Hematopoietic multipotent progenitor cell treated with erythropoietin and hydrocortisone succinate and interleukin-3 and kit ligand, for 6 days (in vitro differentiated cells): ENCODE results near the gene SPACA6.
A peak's percentile ranks its signal among the peaks of the same experiment; 100 is the strongest.

Experiments
- DNase-seq: peaks from one replicate; pipeline ENCODE4 v3.0.0-alpha.2; 2015

The SPACA6 gene

DNA sequence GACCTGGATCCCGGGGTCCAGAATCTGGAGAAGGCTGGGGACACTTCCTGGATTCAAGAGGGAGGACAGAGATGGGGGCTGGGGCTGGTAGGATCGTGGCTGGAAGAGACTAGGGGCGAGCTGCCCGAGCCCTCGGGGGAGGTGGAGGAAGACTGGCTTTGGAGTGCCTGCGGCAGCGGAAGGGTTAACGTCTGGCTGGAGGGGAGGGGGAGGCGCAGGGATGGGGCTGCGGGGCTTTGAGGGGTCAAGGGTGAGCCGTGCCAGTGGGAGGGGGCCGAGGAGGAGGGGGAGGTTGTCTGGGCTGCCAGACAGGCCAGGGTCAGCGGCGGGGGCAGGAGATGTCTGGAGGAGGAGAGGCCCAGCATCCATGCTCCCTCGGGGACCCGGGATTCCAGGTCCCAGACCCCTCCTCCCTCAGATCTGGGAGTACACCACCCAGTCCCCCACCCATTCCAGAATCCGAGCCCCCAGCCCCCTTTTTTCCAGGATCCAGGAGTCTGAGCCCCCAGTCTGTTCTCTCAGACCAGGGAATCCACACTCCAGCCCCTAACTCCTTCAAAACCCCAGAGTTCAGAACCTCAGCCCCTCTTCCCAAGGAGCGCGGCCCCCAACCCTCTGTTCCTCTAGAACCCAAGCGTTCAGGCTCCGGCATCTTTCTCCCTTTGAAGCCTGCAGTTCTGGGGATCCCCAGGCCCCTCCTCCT lies 3.2 kb upstream of the SPACA6 start:
- no peak for DNase-seq

- DNase-seq: peak; percentile 49
These were observed 2.6 kb upstream of the SPACA6 start for GRCh38 chr19:51690454-51691073.

DNA sequence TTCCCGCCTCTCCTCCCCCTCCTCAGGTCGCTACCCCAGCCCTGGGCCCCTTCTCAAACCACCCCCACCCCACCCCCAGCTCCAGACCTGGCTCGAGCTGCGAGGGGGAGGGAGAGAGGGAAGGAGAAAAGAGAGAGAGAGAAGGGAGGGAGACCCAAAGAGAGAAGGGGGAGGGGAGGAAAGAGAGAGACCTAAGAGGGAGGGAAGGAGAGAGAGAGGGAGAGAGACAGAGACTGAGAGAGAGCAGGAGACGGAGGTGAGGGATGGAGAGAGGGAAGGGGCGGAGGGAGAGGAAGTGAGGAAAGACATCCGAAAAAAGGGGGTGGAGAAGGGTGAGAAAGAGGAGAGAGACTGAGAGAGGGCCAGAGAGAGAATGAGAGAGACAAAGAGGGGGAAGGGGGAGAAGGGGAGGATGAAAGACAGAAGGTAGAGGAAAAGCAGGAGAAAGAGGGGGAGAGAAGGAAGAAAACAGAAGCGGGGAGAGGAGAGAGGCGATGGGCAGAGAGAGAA lies 2.0 kb upstream of the SPACA6 start:
- DNase-seq: no peak

DNA sequence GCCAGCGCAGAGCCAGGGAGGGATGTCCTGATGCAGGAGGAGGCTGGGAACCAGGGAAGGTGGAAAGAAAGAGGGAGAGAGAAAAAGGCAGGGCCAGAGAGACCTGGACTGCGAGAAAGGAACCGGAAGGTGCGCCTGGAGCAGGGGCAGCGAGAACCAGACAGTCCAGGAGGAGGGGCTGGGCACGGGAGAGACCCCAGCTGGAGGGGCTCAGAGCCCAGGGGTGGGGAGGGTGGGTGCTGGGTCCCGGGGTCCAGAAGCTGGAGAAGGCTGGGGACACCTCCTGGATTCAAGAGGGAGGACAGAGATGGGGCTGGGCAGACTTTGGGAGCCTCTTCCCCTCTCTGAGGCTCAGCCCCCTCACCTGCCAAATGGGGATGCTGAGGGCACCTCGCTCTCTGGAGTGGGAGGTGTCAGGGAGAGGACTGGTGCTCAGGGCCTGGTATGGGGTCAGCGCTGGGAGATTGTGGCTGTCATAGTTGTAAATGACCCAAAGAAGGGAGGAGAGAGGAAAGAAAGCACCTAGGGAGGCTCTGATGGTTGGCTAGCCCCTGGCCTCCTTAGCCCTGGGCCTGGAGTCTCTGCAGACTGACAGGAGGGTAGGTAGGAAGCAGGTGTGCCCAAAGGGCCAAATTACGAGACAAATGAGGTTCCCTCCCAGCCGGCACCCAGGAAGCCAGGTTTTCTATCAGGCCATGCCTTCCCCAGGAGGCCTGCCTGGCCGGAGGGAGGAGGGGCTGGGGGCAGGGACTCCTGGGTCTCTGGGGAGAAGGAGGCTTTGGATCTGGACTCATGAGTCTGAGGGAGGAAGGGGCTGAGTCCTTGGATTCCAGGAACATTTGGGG lies 1.3 kb upstream of the SPACA6 start:
- no peak for DNase-seq

DNA sequence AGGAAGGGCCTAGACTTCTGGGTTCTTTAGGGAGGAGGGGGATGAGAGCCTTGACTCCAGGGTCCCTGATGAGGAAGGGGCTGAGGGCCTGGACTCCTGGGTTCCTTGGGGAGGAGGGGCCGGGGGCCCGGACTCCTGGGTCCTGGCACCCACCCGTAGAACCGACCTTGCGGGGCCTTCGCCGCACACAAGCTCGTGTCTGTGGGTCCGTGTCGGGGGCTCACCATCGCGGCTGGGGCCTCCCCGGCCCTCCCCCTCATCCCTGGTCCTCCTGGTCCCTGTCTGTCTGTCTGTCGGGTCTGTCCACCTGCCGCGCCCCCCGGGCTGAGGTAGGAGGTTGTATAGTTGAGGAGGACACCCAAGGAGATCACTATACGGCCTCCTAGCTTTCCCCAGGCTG lies 662 bp upstream of the SPACA6 start:
- no peak for DNase-seq

DNA sequence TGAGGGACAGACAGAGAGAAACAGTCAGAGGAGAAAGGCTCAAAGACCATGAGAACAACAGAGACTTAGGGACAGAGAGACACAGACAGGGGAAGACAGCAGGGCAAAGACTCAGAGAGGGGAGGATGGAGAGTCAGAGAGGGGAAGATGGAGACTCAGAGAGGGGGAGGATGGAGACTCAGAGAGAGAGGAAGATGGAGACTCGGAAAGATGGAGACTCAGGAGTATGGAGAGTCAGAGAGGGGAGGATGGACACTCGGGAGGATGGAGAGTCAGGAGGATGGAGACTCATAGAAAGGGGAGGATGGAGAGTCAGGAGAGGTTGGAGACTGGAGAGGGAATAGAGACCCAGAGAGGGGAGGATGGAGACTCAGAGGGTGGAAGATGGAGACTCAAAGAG lies 689 bp downstream of the SPACA6 start:
- DNase-seq: no peak

DNA sequence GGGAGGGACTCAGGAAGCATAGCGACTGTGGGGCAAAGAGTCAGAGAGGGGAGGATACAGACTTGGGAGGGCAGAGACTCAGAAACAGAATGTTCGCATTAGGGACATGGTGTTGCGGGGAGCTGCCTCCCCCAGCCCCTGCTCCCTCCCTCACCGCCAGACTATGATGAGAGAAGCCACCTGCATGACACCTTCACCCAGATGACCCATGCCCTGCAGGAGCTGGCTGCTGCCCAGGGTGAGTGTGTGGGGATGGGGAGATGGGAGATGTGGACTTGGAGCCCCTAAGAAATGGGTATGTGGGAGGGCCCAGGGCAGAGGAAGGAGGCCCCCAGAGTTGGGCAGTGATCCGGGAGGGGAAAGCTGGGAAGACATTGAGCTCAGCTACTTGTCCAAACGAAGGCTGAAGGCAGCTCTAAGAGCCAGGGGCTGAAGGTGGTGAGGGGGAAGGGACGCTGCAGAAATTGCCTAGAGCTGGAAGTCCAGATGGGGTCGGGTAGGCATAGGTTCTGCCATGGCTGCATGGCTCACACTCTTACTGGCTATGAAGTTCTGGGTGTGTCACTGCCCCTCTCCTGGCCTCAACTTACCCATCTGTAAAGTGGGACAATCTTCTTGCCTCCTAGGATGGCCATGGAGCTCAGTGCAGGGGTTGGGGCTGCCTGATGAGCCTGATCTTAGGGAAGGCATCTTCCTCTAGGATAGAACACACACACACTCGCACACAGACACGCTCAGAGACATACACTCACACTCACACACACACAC lies 1.4 kb downstream of the SPACA6 start:
- no peak for DNase-seq

DNA sequence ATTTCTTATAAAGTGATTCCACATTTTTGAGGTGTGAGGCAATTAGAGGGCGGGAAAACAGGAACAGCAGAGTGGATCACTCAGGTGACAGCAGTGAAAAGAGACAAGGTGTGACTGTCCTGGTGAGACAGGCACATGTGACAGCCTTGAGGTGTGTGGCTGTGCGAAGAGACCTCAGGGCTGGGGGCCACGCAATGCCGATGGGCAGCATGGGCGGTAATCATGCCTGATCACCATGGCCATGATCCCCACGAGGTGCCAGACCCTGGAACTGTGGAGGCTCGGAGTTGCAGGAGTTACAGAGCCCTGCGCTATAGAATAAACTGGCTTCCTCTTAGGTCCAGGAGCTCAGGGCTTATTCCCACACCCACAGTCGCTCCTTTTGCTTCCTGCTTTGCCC lies 2.0 kb downstream of the SPACA6 start:
- DNase-seq: no peak

DNA sequence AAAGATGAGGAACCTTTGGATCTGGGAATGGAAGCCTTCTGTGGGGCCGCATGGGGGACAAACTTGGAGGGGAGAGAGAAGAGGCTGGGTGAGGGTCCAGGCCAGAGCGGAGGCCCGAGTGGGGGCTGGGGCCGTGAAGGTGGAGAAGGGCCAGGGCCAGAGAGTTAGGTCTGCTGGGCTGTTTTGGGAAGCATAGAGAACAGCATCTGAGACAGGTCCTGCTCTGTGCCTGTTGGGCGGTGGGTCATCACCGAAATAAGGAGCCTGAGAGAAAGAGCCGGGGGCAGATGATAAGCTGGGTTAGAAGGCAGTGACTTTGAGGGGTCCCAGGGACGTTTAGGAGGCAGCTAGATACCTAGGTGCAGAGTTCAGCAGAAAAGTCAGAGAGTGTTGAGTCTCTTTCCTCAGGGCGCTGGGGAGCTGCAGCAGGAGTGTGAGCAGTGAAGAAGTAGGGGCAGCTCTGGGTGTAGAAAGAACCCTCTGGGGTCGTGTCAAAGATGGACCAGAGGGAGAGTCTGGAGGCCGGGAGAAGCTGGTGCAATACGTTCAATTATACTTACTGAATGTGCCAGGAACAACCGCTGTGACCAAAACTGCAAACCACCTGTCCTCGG lies 2.7 kb downstream of the SPACA6 start:
- DNase-seq: no peak

DNA sequence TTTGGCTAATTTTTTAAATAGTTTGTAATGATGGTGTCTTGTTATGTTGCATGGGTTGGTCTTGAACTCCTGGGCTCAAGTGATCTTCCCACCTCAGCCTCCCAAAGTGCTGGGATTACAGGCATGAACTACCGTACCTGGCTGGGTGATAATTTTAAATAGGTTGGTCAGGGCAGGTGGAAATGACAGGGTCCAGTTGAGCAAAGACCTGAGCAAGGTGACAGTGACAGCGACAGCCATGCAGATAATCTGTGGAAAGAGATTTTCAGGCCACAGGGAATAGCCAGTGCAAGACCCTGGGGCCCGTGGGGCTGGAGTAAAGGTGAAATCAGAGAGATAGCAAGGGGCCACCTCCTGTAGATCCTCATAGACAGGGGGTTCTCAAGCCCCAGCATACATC lies 3.5 kb downstream of the SPACA6 start:
- DNase-seq: no peak

GRCh38 chr19:51697169-51697776 lies 4.1 kb downstream of the SPACA6 start:
- no peak for DNase-seq

DNA sequence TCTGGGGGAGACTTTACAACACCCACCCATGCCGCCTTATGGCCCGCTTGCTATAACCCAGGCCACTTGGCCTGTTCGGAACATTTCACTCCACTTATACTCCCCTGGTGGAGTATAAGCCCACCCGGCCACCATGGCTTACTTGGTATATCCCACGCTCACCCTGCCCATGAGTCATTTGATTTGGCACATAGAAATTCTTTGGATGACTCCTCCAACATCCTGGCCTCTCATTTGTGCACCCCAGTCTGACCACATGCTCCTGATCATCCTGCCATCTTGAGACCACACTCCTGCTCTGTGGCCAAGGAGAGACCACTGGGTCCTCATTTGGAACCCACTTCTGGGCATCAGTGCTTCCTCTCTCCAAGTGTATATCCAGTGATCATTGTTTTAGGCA lies 5.2 kb downstream of the SPACA6 start:
- no peak for DNase-seq

DNA sequence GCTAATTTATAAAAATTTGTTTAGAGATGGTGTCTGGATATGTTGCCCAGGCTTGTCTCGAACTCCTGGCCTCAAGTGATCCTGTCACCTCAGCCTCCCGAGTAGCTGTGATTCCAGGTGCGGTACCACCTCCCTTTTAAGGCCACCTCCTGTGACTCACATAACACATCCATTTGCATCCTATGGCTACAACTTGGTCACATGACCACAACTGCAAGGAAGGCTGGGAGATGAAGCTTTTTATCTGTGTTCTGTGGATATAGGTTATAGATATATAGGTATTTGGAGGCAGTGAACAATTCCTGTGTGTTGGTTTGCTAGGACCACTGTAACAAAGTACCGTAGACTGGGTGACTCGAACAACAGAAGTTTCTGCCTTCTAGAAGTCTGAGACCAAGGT lies 6.0 kb downstream of the SPACA6 start:
- no peak for DNase-seq

DNA sequence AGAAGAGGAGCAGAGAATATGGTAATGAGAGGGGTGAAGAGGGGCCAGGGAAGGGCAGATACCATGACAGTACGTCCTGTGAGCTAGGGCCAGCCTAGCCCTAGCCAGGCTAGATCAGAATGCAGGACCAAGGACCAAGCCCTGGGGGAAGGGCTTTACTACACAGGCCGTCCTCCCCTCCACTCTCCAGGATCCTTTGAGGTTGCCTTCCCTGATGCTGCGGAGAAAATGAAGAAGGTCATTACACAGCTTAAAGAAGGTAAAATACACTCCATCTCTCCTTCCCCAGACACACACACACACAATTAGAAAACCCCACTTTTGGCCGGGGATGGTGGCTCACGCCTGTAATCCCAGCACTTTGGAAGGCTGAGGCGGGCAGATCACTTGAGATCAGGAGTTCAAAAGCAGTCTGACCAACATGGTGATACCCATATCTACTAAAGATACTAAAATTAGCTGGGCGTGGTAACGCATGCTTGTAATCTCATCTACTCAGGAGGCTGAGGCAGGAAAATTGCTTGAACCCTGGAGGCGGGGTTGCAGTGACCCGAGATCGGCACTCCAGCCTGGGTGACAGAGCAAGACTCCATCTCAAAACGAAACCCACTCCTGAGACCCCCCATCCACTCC lies 8.5 kb downstream of the SPACA6 start:
- DNase-seq: peak; percentile 48

GRCh38 chr19:51702103-51702824 lies 9.1 kb downstream of the SPACA6 start:
- DNase-seq: peak; percentile 57

GRCh38 chr19:51702825-51703574 lies 9.9 kb downstream of the SPACA6 start:
- DNase-seq: no peak

DNA sequence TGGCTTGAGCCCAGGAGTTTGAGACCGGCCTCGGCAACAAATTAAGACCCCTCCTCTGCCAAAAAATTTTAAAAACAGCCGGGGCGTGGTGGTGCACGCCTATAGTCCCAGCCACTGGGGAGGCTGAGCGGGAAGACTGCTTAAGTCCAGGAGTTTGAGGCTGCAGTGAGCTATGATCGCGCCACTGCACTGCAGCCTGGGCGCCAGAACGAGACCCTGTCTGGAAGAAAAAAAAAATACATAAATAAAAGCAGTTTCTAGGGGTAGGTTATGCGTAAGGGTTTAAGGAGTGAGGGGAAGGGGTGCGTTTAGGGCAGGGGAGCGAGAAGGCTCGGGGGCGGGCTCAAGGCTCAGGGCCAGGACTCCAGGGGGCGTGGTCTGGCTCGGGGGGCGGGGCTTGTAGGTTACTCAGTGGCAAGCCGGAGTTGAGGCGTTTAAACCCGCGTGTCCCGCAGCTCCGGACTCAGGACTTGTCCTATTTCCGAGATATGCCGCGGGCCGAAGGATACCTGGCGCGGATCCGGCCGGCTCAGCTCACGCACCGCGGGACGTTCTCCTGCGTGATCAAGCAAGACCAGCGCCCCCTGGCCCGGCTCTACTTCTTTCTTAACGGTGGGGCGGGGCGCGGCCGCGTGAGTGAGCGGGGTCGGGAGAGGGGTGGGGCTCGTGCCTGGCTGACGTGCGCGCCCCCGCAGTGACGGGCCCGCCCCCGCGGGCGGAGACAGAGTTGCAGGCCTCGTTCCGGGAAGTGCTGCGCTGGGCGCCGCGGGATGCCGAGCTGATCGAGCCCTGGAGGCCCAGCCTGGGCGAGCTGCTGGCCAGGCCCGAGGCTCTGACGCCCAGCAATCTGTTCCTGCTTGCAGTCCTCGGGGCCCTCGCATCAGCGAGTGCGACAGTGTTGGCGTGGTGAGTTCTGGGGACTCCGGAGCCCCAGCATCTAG lies 10.7 kb downstream of the SPACA6 start:
- DNase-seq: peak; percentile 95

- no peak for DNase-seq
These were observed 11.5 kb downstream of the SPACA6 start for GRCh38 chr19:51704626-51705025.

GRCh38 chr19:51706296-51706695 lies 13.2 kb downstream of the SPACA6 start:
- no peak for DNase-seq
